Mononuclear cell (primary cell): ENCODE measurements around the gene NKAIN1. TPM values are rescaled to one million over a fixed set of nuclear protein-coding genes. Genes with fewer than 3 reads are reported as not detected.

Source experiments
- H3K27me3 ChIP-seq: 2 replicates; pipeline ENCODE4 v1.6.0; 2011; ENCODE audit warnings: low read length, control low read depth; ENCODE audit not compliant: insufficient read depth
- H3K4me1 ChIP-seq: 2 replicates; pipeline ENCODE4 v1.5.1; 2011; ENCODE audit warnings: mild to moderate bottlenecking, low read length, control low read depth; ENCODE audit not compliant: insufficient read depth
- H3K4me3 ChIP-seq: 2 replicates; pipeline ENCODE4 v1.5.1; 2011; ENCODE audit warnings: mild to moderate bottlenecking, low read length, moderate library complexity
- H3K9me3 ChIP-seq: 2 replicates; pipeline ENCODE4 v1.5.1; 2011; ENCODE audit warnings: low read depth, mild to moderate bottlenecking, control low read depth, low read length
- total RNA-seq: library from RNA; depleted of rRNA; stranded (reverse); fragments of >200 nt; gene quantifications from one replicate; pipeline ENCODE4 v1.2.3, GENCODE V29; 2012

The NKAIN1 gene
- total RNA-seq, 1 donor, result under 0.01 TPM

- Histone ChIP-seq H3K27me3 (peaks cover 16% of the 10 kb centered on the region), H3K4me3 (no peak overlapping the region), H3K9me3 (no peaks in the 10 kb centered on the region), H3K4me1 (peaks cover 5% of the 10 kb centered on the region)
Measured at GRCh38 chr1:31244326-31244725, 4.6 kb upstream of the NKAIN1 start.

DNA sequence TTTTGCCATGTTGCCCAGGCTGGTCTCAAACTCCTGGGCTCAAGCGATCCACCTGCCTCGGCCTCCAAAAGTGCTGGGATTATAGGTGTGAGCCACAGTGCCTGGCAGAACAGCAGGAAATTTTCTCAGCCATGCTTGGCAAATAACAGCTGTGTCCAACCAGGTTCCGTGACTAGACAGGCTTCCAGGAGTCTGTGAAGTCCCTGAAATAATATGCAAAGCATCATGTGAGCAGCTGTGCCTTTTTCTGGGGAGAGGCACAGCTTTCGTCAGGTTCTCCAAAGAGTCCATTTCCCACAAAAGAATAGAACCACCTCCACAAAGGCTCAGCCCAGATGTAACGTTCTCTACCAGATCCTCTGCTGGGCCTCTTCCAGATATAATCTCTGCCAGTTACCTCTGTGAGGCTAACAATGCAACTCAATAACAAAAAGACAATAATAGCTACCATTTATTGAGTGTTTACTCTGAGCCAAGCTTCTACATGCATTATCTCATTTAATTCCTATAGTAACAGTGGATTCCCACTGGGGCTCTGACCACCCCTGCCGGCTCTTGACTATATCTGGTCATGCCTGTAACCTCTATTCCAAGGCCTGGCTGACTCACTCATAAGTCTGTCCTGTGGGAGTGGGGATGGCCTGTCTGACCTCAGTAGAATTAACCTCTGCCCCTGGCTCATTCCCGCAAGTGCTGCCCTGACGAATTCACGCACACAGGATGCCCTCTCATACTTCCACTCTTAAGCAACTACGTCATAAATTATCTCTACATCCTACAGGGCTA lies 4.0 kb upstream of the NKAIN1 start:
- peaks cover 20% of the 10 kb centered on the region for H3K27me3 ChIP-seq
- H3K4me3 ChIP-seq, result no peak overlapping the region
- peaks cover 5% of the 10 kb centered on the region for H3K4me1 ChIP-seq
- H3K9me3 ChIP-seq, result no peaks in the 10 kb centered on the region

- Histone ChIP-seq H3K9me3 (no peaks in the 10 kb centered on the region), H3K27me3 (peaks cover 42% of the 10 kb centered on the region), H3K4me1 (peaks cover 5% of the 10 kb centered on the region), H3K4me3 (no peak overlapping the region)
Measured at GRCh38 chr1:31241321-31241720, 1.6 kb upstream of the NKAIN1 start.

DNA sequence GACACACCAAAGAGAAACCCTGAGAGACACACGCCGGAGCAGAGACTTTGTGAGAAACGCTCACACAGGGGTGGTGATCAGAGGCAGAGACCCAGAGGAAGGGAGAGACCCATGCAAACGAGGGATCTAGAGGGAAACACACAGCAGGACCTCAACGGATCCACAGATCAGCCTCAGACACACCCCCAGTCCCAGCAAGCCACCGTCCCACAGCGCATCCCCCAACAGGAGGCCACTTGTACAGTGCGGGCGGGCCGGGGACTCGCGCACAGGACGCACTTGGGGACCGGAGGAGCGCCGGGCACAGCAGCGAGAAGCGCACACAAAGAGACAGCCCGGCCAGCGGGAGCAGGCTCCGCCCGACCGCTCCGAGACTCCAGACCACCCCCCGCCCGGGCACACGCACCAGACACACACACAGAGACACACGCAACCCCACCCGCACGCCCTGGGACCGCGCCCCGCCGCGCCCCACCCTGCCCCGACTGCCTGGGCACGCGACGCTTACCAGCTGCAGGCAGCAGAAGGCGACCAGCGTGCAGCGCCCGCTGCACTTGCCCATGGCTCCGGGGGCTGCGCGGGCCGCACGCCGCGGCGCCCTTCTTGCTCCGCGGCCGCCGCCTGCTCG lies 587 bp downstream of the NKAIN1 start:
- no peak overlapping the region for H3K4me3 ChIP-seq
- peaks cover 5% of the 10 kb centered on the region for H3K4me1 ChIP-seq
- H3K27me3 ChIP-seq, result peaks cover 42% of the 10 kb centered on the region
- no peaks in the 10 kb centered on the region for H3K9me3 ChIP-seq

GRCh38 chr1:31238612-31238985 lies 1.1 kb downstream of the NKAIN1 start:
- Histone ChIP-seq H3K9me3 (no peaks in the 10 kb centered on the region), H3K4me1 (peaks cover 5% of the 10 kb centered on the region), H3K4me3 (no peak overlapping the region), H3K27me3 (peaks cover 42% of the 10 kb centered on the region)

- Histone ChIP-seq H3K4me3 (no peak overlapping the region), H3K9me3 (no peaks in the 10 kb centered on the region), H3K4me1 (no peaks in the 10 kb centered on the region), H3K27me3 (peaks cover 25% of the 10 kb centered on the region)
Measured at GRCh38 chr1:31234870-31235269, 4.8 kb downstream of the NKAIN1 start.

- Histone ChIP-seq H3K4me1 (no peaks in the 10 kb centered on the region), H3K27me3 (peaks cover 25% of the 10 kb centered on the region), H3K4me3 (no peak overlapping the region), H3K9me3 (no peaks in the 10 kb centered on the region)
Measured at GRCh38 chr1:31234123-31234708, 5.5 kb downstream of the NKAIN1 start.

DNA sequence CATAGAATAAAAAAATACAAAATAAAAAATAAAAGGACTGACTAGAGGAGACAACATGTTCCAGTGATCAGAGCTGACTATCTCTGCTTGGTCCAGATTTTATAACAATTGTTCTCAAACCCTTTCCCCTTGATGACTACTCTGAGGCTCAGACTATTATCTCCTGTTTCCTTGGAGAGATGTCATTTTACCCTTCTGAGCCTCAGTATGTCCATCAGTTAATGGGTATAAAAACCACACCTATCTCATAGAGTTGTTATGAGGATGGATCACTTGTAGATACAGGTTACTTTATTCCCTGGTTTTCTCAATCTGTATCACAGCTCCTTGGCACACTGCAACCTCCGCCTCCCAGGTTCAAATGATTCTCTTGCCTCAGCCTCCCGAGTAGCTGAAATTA lies 7.0 kb downstream of the NKAIN1 start:
- H3K4me3 ChIP-seq, result no peak overlapping the region
- H3K27me3 ChIP-seq, result peaks cover 12% of the 10 kb centered on the region
- no peaks in the 10 kb centered on the region for H3K9me3 ChIP-seq
- no peaks in the 10 kb centered on the region for H3K4me1 ChIP-seq

- Histone ChIP-seq H3K4me1 (no peaks in the 10 kb centered on the region), H3K27me3 (peaks cover 5% of the 10 kb centered on the region), H3K9me3 (no peaks in the 10 kb centered on the region)
Measured at GRCh38 chr1:31231802-31232201, 7.9 kb downstream of the NKAIN1 start.

GRCh38 chr1:31230378-31230777 lies 9.3 kb downstream of the NKAIN1 start:
- Histone ChIP-seq H3K4me1 (no peaks in the 10 kb centered on the region), H3K4me3 (no peak overlapping the region), H3K9me3 (no peaks in the 10 kb centered on the region), H3K27me3 (no peaks in the 10 kb centered on the region)

More at GRCh38 chr1:31231802-31232201, 7.9 kb downstream of the NKAIN1 start:
- no peak overlapping the region for H3K4me3 ChIP-seq

DNA sequence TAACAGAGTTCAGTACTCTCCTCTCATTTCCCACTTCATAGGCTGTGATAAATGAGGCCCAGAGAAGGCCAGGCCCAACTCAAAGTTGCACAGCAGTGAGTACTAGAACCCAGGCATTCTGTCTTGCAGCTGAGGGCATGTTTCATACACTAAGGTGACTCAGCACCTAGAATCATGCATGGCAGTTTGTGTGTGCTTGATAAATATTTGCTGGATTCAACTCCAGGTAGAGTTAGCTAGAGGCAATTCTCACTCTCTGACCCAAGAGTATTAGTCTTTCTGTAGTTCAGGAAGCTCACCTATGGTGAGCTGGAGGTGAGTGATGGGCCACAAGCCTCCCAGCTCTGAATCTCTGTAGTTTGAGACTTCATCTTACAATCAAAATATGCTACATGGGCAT lies 10.7 kb downstream of the NKAIN1 start:
- Histone ChIP-seq H3K4me1 (no peaks in the 10 kb centered on the region), H3K4me3 (no peak overlapping the region)

DNA sequence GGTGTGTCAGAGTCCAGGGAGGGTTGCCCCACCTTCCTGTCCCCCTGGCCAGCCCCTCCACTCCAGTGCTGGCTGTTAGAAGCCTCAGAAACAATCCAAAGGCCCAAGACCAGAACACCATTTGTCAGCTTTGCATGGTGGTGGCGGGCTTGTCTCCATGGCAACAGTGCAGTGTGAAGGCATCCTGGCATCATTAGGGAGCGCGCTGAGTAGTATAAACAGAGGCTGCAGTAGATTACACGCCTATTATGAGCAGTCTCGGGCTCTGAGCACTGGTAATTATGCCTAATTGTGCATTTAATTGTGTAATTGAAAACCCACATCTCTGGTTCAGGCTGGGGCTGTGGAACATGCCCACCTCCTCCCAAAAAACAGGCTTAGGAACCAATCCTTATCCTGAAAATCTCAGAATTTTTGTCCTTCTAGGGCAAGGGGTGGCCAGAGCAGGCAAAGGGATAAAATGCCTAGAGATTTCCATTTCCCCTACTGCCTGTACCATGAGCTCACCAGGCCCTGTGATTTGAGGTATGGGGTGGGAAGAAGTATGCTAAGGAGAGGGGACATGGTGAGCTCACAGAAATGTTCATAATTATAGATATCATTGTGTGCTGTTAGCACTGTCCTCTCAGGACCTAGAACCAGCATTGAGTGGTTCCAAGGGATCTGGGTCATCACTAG lies 11.7 kb downstream of the NKAIN1 start:
- H3K4me1 ChIP-seq, result no peaks in the 10 kb centered on the region
- H3K4me3 ChIP-seq, result no peak overlapping the region
- no peaks in the 10 kb centered on the region for H3K27me3 ChIP-seq
- no peaks in the 10 kb centered on the region for H3K9me3 ChIP-seq

More for the DNA sequence above, 10.7 kb downstream of the NKAIN1 start:
- Histone ChIP-seq H3K27me3 (no peaks in the 10 kb centered on the region), H3K9me3 (no peaks in the 10 kb centered on the region)

GRCh38 chr1:31224068-31224467 lies 15.6 kb downstream of the NKAIN1 start:
- no peaks in the 10 kb centered on the region for H3K4me1 ChIP-seq
- H3K9me3 ChIP-seq, result no peaks in the 10 kb centered on the region
- H3K4me3 ChIP-seq, result no peak overlapping the region
- no peaks in the 10 kb centered on the region for H3K27me3 ChIP-seq

- no peaks in the 10 kb centered on the region for H3K9me3 ChIP-seq
- no peak overlapping the region for H3K4me3 ChIP-seq
- no peaks in the 10 kb centered on the region for H3K4me1 ChIP-seq
- no peaks in the 10 kb centered on the region for H3K27me3 ChIP-seq
Measured at GRCh38 chr1:31222176-31222575, 17.5 kb downstream of the NKAIN1 start.

DNA sequence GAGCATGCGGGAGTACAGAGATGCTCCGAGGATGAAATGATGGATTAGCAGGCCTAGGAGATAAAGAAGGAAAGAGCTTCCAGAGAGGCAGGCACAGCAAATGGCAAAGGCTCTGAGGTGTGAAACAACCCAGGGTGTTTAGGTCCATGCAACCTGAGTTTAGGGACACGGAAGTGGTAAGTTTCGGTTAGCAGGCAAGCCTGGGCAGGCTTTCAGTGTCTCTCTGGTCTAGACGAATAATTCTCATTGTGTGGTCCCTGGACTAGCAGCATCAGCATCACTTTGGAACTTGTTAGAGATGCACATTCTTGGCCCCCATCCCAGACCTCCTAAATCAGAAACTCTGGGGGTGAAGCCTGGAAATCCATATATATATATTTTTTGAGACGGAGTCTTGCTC lies 18.6 kb downstream of the NKAIN1 start:
- Histone ChIP-seq H3K9me3 (no peaks in the 10 kb centered on the region), H3K4me1 (no peaks in the 10 kb centered on the region), H3K27me3 (no peaks in the 10 kb centered on the region), H3K4me3 (no peak overlapping the region)
